GM23248 (cell line): Measurements from ENCODE around the gene TMIGD3. TPM values are rescaled to one million over a fixed set of nuclear protein-coding genes. Genes with fewer than 3 reads are reported as not detected.

Source experiments
- DNase-seq: peaks from one replicate; pipeline ENCODE4 v3.0.0-alpha.2; 2015
- H2AFZ ChIP-seq: fragments of 200-600 bp; sonication (generic); 2 replicates; pipeline ENCODE4 v1.6.1; 2016; ENCODE audit warnings: antibody characterized with exemption
- H3F3A ChIP-seq: fragments of 200-600 bp; sonication (generic); 2 replicates; pipeline ENCODE4 v1.6.1; 2016; ENCODE audit warnings: mild to moderate bottlenecking, antibody characterized with exemption, mixed run types; ENCODE audit not compliant: insufficient read depth
- H3K27ac ChIP-seq: fragments of 200-600 bp; sonication (generic); 2 replicates; pipeline ENCODE4 v1.5.1; 2016; ENCODE audit warnings: mild to moderate bottlenecking
- H3K27me3 ChIP-seq: fragments of 200-600 bp; sonication (generic); replicated peaks from 2 replicates; pipeline ENCODE4 v1.6.1; 2016; ENCODE audit warnings: mild to moderate bottlenecking; ENCODE audit not compliant: insufficient read depth
- H3K36me3 ChIP-seq: fragments of 200-600 bp; sonication (generic); 2 replicates; pipeline ENCODE4 v1.6.1; 2016; ENCODE audit warnings: low read depth, mild to moderate bottlenecking
- H3K4me1 ChIP-seq: fragments of 200-600 bp; sonication (generic); 2 replicates; pipeline ENCODE4 v1.6.1; 2016; ENCODE audit warnings: mild to moderate bottlenecking; ENCODE audit not compliant: insufficient read depth
- H3K4me2 ChIP-seq: fragments of 200-600 bp; sonication (generic); one replicate; pipeline ENCODE4 v1.6.1; 2016; ENCODE audit warnings: mild to moderate bottlenecking; ENCODE audit not compliant: unreplicated experiment
- H3K4me3 ChIP-seq: fragments of 200-600 bp; sonication (generic); 2 replicates; pipeline ENCODE4 v1.5.1; 2016; ENCODE audit warnings: mild to moderate bottlenecking
- H3K79me2 ChIP-seq: fragments of 200-600 bp; sonication (generic); 2 replicates; pipeline ENCODE4 v1.6.1; 2016; ENCODE audit warnings: mild to moderate bottlenecking; ENCODE audit not compliant: insufficient read depth
- H3K9ac ChIP-seq: fragments of 200-600 bp; sonication (generic); 2 replicates; pipeline ENCODE4 v1.6.1; 2016; ENCODE audit warnings: mild to moderate bottlenecking
- H3K9me2 ChIP-seq: fragments of 200-600 bp; sonication (generic); 2 replicates; pipeline ENCODE4 v1.6.1; 2016; ENCODE audit warnings: mixed run types, mild to moderate bottlenecking, moderate library complexity; ENCODE audit not compliant: insufficient read depth
- H3K9me3 ChIP-seq: fragments of 200-600 bp; sonication (generic); one replicate; pipeline ENCODE4 v1.6.1; 2017; ENCODE audit warnings: low read depth
- H4K20me1 ChIP-seq: fragments of 200-600 bp; sonication (generic); 2 replicates; pipeline ENCODE4 v1.6.0; 2016; ENCODE audit not compliant: insufficient read depth
- EZH2 ChIP-seq: fragments of 200-600 bp; sonication (generic); IDR thresholded peaks from 2 replicates; pipeline ENCODE4 v1.6.1; 2018; ENCODE audit warnings: antibody characterized with exemption, mild to moderate bottlenecking; ENCODE audit not compliant: insufficient read depth, poor library complexity, severe bottlenecking
- EZH2phosphoT487 ChIP-seq: fragments of 200-600 bp; sonication (generic); IDR thresholded peaks from 2 replicates; pipeline ENCODE4 v1.6.1; 2018; ENCODE audit warnings: antibody characterized with exemption, moderate library complexity, mild to moderate bottlenecking, low read depth; ENCODE audit not compliant: insufficient read depth
- WGBS, 2 experiments: methylation state at CpG; one replicate each; pipeline ENCODE4 v1.1.6; 2015 to 2017; ENCODE audit warnings: low lambda C conversion rate in 2 of 2, low coverage in 1 of 2; ENCODE audit errors: missing lambda C conversion rate in 2 of 2; 5-methylcytosine and 5-hydroxymethylcytosine counted together
- in situ Hi-C: fragments of 300-500 bp; cut with MboI; formaldehyde crosslinking; loops from 2 replicates; pipeline ENCODE4 v1.15.0; 2020
- polyA plus RNA-seq: library from polyadenylated mRNA; unstranded; fragments of >200 nt; fragmentation: Nextera tagmentation; extraction: Ambion mirVana; gene quantifications from 2 replicates; pipeline ENCODE4 v1.2.1, GENCODE V29; 2016
- total RNA-seq: library from RNA; depleted of rRNA; stranded (reverse); fragments of >200 nt; shearing (Covaris generic); gene quantifications from 2 replicates; pipeline ENCODE4 v1.2.3, GENCODE V29; 2014

The TMIGD3 gene
- total and polyA plus RNA-seq, 2 experiments from 2014 or later: not detected

GRCh38 chr1:111542187-111542586 is 38.8 kb upstream of the TMIGD3 start:
- Histone ChIP-seq H4K20me1 (no peaks in the 10 kb centered on the region), H3K79me2 (no peaks in the 10 kb centered on the region), H3F3A (no peaks in the 10 kb centered on the region; the same call in 1 of the 2 replicates), H3K27ac (no peak overlapping the region), H3K27me3 (no peaks in the 10 kb centered on the region), H3K9me2 (no peaks in the 10 kb centered on the region), H3K36me3 (no peaks in the 10 kb centered on the region), H3K4me2 (peak overlapping the region; percentile 72), H2AFZ (peak overlapping the region; percentile 26), H3K4me3 (no peak overlapping the region), H3K4me1 (peaks cover 30% of the 10 kb centered on the region), H3K9me3 (no peaks in the 10 kb centered on the region), H3K9ac (no peak overlapping the region)
- in situ Hi-C loops: no loop called here
- no peak for TF ChIP-seq EZH2phosphoT487
- no peak for TF ChIP-seq EZH2
- DNase-seq: no peak
- WGBS, 2 experiments: 73 to 74% methylated on average over 14 of the region's 14 CpGs

GRCh38 chr1:111541721-111542120 is 38.3 kb upstream of the TMIGD3 start:
- no peaks in the 10 kb centered on the region; the same call in 1 of the 2 replicates for H3F3A ChIP-seq
- no peaks in the 10 kb centered on the region for H3K9me2 ChIP-seq
- H4K20me1 ChIP-seq: no peaks in the 10 kb centered on the region
- in situ Hi-C loops: no loop called here
- H3K4me2 ChIP-seq: peak overlapping the region; percentile 72
- TF ChIP-seq EZH2phosphoT487 (no peak), EZH2 (no peak)
- H3K4me3 ChIP-seq: 0 out of 2 replicates have a peak overlapping the region, but pooled peaks have one; percentile 3
- 56% methylated on average over 4 of the region's 4 CpGs for WGBS, 2 experiments
- peaks cover 30% of the 10 kb centered on the region for H3K4me1 ChIP-seq
- H3K9me3 ChIP-seq: no peaks in the 10 kb centered on the region
- no peaks in the 10 kb centered on the region for H3K79me2 ChIP-seq
- no peak overlapping the region for H3K27ac ChIP-seq
- no peak overlapping the region for H3K9ac ChIP-seq
- no peaks in the 10 kb centered on the region for H3K27me3 ChIP-seq
- DNase-seq: peak; percentile 39
- no peaks in the 10 kb centered on the region for H3K36me3 ChIP-seq
- peak overlapping the region; percentile 26 for H2AFZ ChIP-seq

GRCh38 chr1:111540928-111541327 is 37.5 kb upstream of the TMIGD3 start:
- H3K9me3 ChIP-seq: no peaks in the 10 kb centered on the region
- no peaks in the 10 kb centered on the region for H3K27me3 ChIP-seq
- no peak for DNase-seq
- H3K4me1 ChIP-seq: peaks cover 30% of the 10 kb centered on the region
- 92 to 94% methylated on average over 3 of the region's 3 CpGs for WGBS, 2 experiments
- TF ChIP-seq EZH2 (no peak), EZH2phosphoT487 (no peak)
- in situ Hi-C loops: no loop called here
- H4K20me1 ChIP-seq: no peaks in the 10 kb centered on the region
- H3K79me2 ChIP-seq: no peaks in the 10 kb centered on the region
- H2AFZ ChIP-seq: no peak overlapping the region
- H3K4me3 ChIP-seq: no peak overlapping the region
- no peak overlapping the region for H3K27ac ChIP-seq
- H3F3A ChIP-seq: no peaks in the 10 kb centered on the region; the same call in 1 of the 2 replicates
- no peaks in the 10 kb centered on the region for H3K36me3 ChIP-seq
- H3K9ac ChIP-seq: no peak overlapping the region
- H3K9me2 ChIP-seq: no peaks in the 10 kb centered on the region
- no peak overlapping the region for H3K4me2 ChIP-seq

GRCh38 chr1:111538343-111539025 is 35.1 kb upstream of the TMIGD3 start:
- H3K4me2 ChIP-seq: no peak overlapping the region
- no peaks in the 10 kb centered on the region for H4K20me1 ChIP-seq
- H3K4me1 ChIP-seq: peaks cover 34% of the 10 kb centered on the region
- H3K9me3 ChIP-seq: no peaks in the 10 kb centered on the region
- no peak for TF ChIP-seq EZH2phosphoT487
- TF ChIP-seq EZH2: no peak
- WGBS, 2 experiments: 40 to 41% methylated on average over 6 of the region's 6 CpGs
- H3K4me3 ChIP-seq: no peak overlapping the region
- H3K79me2 ChIP-seq: no peaks in the 10 kb centered on the region
- no peaks in the 10 kb centered on the region; the same call in 1 of the 2 replicates for H3F3A ChIP-seq
- no peaks in the 10 kb centered on the region for H3K36me3 ChIP-seq
- H2AFZ ChIP-seq: no peak overlapping the region
- no peaks in the 10 kb centered on the region for H3K9me2 ChIP-seq
- in situ Hi-C loops: no loop called here
- no peak overlapping the region for H3K27ac ChIP-seq
- DNase-seq: peak; percentile 76
- no peaks in the 10 kb centered on the region for H3K27me3 ChIP-seq
- H3K9ac ChIP-seq: no peak overlapping the region
